Neural crest cell (in vitro differentiated cells): ENCODE data around the gene SLF2. TPM values are rescaled to one million over a fixed set of nuclear protein-coding genes. Genes with fewer than 3 reads are reported as not detected.
A peak's percentile ranks its signal among the peaks of the same experiment; 100 is the strongest.

Source experiments
- DNase-seq: peaks from one replicate; pipeline ENCODE4 v3.0.0; 2021; ENCODE audit warnings: low read depth, mixed read lengths, low spot score
- H3K27ac Mint-ChIP-seq: one replicate; pipeline ENCODE4 v1.8.0; 2021; ENCODE audit warnings: mild to moderate bottlenecking, mixed read lengths; ENCODE audit not compliant: unreplicated experiment
- H3K27me3 Mint-ChIP-seq: 2 replicates; pipeline ENCODE4 v1.8.0; 2021; ENCODE audit warnings: low read depth, mild to moderate bottlenecking, mixed read lengths
- H3K36me3 Mint-ChIP-seq: 2 replicates; pipeline ENCODE4 v1.8.0; 2021; ENCODE audit warnings: low read depth, mild to moderate bottlenecking, mixed read lengths
- H3K4me1 Mint-ChIP-seq: 2 replicates; pipeline ENCODE4 v1.8.0; 2021; ENCODE audit warnings: mixed read lengths
- H3K4me3 Mint-ChIP-seq: one replicate; pipeline ENCODE4 v1.8.0; 2021; ENCODE audit warnings: mild to moderate bottlenecking, mixed read lengths
- H3K9me3 Mint-ChIP-seq: 2 replicates; pipeline ENCODE4 v1.8.0; 2021; ENCODE audit warnings: mixed read lengths
- long read RNA-seq: library from polyadenylated mRNA; unstranded; transcript quantifications from one replicate; pipeline ENCODE4 v2.0.0, GENCODE V29; 2020
- total RNA-seq: library from RNA; stranded (reverse); gene quantifications from 2 replicates; pipeline ENCODE4 v1.2.1, GENCODE V29; 2021
- TF ChIP-seq, protein P1 (sequence below): fragments of 200-600 bp; sonication (generic); conservative IDR thresholded peaks from 2 replicates; pipeline ENCODE4 v1.5.0; 2021; ENCODE audit warnings: antibody characterized with exemption, mild to moderate bottlenecking

SLF2 gene, protein sequence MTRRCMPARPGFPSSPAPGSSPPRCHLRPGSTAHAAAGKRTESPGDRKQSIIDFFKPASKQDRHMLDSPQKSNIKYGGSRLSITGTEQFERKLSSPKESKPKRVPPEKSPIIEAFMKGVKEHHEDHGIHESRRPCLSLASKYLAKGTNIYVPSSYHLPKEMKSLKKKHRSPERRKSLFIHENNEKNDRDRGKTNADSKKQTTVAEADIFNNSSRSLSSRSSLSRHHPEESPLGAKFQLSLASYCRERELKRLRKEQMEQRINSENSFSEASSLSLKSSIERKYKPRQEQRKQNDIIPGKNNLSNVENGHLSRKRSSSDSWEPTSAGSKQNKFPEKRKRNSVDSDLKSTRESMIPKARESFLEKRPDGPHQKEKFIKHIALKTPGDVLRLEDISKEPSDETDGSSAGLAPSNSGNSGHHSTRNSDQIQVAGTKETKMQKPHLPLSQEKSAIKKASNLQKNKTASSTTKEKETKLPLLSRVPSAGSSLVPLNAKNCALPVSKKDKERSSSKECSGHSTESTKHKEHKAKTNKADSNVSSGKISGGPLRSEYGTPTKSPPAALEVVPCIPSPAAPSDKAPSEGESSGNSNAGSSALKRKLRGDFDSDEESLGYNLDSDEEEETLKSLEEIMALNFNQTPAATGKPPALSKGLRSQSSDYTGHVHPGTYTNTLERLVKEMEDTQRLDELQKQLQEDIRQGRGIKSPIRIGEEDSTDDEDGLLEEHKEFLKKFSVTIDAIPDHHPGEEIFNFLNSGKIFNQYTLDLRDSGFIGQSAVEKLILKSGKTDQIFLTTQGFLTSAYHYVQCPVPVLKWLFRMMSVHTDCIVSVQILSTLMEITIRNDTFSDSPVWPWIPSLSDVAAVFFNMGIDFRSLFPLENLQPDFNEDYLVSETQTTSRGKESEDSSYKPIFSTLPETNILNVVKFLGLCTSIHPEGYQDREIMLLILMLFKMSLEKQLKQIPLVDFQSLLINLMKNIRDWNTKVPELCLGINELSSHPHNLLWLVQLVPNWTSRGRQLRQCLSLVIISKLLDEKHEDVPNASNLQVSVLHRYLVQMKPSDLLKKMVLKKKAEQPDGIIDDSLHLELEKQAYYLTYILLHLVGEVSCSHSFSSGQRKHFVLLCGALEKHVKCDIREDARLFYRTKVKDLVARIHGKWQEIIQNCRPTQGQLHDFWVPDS
- total RNA-seq, result 39.6 and 40.6 TPM in 2 replicates
- long read RNA-seq, full-length matches to known transcripts, result 6 of 47 reads
- long read RNA-seq, partial matches to known transcripts, result 30 of 47 reads
- long read RNA-seq, other reads (novel, unspliced or antisense), result 11 of 47 reads

DNA sequence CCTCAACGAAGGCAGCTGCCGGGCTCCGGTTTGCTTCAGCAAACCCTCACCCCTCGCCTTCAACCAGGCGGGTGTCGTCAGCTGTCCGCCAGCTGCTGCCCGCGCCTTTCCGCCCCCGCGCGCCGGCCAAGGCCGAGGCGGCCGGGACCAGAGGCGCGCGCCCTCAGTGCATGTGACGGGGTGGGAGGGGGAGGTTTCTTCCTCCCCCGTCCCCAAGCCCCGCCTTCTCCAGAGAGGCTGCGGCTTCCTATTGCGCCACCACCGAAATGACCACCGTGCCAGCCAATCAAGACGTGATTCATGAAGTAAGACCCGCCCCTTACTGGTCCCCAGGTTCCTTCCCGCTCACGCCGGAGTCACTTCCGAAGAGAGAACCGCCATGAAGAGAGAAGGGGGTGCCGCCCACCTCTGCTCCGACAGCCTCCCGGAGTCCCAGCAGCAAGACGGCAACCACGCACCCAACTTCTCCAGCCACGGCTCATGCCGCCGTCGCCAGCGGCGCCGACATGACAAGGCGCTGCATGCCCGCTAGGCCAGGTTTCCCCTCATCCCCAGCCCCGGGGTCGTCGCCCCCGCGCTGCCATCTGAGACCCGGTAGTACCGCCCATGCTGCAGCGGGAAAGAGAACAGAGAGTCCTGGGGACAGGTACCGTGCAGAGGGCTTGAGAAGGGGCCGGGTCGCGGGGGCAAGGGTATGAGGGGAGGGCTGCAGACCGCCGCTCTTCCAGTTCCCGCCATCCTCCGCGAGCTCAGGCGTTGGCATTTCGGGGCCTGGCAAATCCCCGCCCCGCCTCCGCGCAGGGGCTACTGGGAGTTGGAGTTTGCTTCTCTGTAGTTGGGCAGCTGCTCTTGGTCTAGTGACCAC lies at the start of gene SLF2:
Gene SLF2 (plus strand): TSS at position 359 of the 865 bp plus-strand sequence. CDS start 148 bp downstream, at position 507.
- H3K9me3 Mint-ChIP-seq, result no peaks in the 10 kb centered on the region
- H3K4me1 Mint-ChIP-seq, result peaks cover 51% of the 10 kb centered on the region
- peaks cover 4% of the 10 kb centered on the region for H3K36me3 Mint-ChIP-seq
- peak; percentile 93 for DNase-seq
- TF ChIP-seq, protein P1, sequence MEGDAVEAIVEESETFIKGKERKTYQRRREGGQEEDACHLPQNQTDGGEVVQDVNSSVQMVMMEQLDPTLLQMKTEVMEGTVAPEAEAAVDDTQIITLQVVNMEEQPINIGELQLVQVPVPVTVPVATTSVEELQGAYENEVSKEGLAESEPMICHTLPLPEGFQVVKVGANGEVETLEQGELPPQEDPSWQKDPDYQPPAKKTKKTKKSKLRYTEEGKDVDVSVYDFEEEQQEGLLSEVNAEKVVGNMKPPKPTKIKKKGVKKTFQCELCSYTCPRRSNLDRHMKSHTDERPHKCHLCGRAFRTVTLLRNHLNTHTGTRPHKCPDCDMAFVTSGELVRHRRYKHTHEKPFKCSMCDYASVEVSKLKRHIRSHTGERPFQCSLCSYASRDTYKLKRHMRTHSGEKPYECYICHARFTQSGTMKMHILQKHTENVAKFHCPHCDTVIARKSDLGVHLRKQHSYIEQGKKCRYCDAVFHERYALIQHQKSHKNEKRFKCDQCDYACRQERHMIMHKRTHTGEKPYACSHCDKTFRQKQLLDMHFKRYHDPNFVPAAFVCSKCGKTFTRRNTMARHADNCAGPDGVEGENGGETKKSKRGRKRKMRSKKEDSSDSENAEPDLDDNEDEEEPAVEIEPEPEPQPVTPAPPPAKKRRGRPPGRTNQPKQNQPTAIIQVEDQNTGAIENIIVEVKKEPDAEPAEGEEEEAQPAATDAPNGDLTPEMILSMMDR, result no peak
- peak within 1 kb of the TSS; percentile 95 for H3K27ac Mint-ChIP-seq
- no peaks in the 10 kb centered on the region for H3K27me3 Mint-ChIP-seq
- peak within 1 kb of the TSS; percentile 100 for H3K4me3 Mint-ChIP-seq

DNA sequence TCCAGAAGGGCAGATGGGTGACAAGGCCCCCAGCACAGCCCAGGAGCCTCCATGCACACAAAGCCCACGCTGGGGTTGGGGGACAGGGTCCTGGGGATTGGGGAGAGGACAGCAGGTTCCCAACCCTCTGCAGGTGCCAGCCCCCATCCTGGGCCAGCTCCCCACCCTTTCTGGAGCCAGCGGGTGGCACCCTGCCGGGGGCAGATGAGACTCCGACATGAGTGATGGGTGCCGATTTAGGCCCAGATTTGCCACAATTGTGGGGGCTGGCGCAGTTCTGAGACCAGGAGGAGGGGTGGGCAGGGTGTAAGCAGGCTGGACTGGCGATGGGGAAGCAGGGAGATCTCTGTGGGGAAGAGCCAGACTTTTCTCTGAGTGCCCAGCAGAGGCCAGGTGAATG lies 49.3 kb upstream of the SLF2 start:
- TF ChIP-seq, protein P1, result no peak
- peaks cover 75% of the 10 kb centered on the region for H3K27me3 Mint-ChIP-seq
- DNase-seq, result no peak
- H3K4me1 Mint-ChIP-seq, result peaks cover 18% of the 10 kb centered on the region
- H3K27ac Mint-ChIP-seq, result no peak overlapping the region
- no peak overlapping the region for H3K4me3 Mint-ChIP-seq
- H3K36me3 Mint-ChIP-seq, result no peaks in the 10 kb centered on the region
- H3K9me3 Mint-ChIP-seq, result no peaks in the 10 kb centered on the region

DNA sequence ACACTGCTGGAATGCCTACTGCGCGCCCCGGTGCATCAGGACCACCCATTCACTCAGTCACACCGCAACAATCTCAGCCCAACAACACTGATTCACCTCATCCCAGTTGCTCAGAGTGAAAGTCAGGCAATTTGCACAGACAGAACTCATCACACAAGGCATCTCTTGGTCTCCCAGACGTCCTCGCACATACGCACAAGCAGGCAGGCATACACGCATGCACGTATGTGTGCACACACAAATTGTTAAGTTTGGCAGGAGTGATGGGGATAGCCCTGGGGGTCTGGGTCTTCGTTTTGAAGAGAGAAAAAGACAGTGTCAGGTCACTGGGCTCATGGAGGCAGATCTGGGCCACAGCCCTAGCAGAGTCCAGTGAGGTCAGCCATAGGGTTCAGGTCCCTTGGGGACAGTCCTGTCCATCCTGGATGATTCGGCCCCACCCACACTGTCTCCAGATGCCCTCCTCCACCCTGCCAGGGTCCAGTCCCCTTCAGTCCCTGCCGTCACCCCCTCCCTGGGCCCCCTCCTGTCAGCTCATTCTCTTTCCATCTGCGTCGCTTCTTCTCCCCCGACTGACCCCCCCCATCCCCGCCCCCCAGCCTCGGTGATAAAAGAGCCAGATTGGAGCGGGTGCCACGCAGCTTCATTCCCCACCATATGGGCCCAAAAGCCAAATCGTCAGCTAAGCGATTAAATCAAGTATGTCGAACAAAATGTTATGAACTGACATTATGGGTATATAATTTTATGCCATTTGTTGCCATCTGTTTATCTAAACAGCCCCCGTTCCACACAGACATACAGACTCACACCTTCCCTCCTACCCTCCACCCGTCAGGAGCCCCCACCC lies 48.5 kb upstream of the SLF2 start:
- Mint-ChIP-seq H3K4me3 (no peak overlapping the region), H3K36me3 (no peaks in the 10 kb centered on the region), H3K9me3 (no peaks in the 10 kb centered on the region), H3K27me3 (peaks cover 67% of the 10 kb centered on the region), H3K27ac (no peak overlapping the region), H3K4me1 (peaks cover 25% of the 10 kb centered on the region)
- no peak for DNase-seq
- TF ChIP-seq, protein P1, result no peak

DNA sequence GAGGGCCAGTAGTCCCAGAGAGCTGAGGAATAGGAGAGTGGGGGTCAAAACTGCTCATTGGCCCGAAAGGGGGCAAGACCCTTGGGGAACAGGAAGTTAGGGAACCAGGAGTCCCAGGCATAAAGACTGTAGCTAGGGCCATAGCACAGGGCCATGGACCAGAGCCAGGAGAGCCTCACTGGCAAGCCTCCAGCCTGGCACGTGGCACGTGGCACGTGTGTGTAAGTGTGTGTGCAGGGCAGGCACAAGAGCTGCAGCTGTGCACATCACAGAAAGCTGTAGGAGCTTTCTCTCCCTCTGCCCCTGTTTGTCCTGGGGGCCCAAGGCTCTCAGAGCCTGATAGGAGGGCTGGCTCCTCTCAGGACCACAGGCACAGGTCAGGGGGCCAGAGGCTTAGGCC lies 47.8 kb upstream of the SLF2 start:
- H3K4me3 Mint-ChIP-seq, result no peak overlapping the region
- no peaks in the 10 kb centered on the region for H3K9me3 Mint-ChIP-seq
- TF ChIP-seq, protein P1, result no peak
- peaks cover 25% of the 10 kb centered on the region for H3K4me1 Mint-ChIP-seq
- no peaks in the 10 kb centered on the region for H3K36me3 Mint-ChIP-seq
- DNase-seq, result no peak
- H3K27me3 Mint-ChIP-seq, result peaks cover 64% of the 10 kb centered on the region
- H3K27ac Mint-ChIP-seq, result no peak overlapping the region
